OCI-LY1 (cell line): Measurements from ENCODE around the gene DENND1B.

ENCODE experiments used
- CTCF ChIP-seq: fragments of 200-600 bp; sonication (generic), shearing (Covaris generic); IDR thresholded peaks from 2 replicates; pipeline ENCODE4 v1.5.1; 2017; ENCODE audit warnings: mild to moderate bottlenecking, antibody characterized with exemption, low read length, moderate library complexity, mixed read lengths
- EZH2 ChIP-seq: fragments of 200-600 bp; sonication (generic), shearing (Covaris generic); IDR thresholded peaks from 2 replicates; pipeline ENCODE4 v1.8.0; 2017; ENCODE audit warnings: borderline replicate concordance, mixed run types, mild to moderate bottlenecking, antibody characterized with exemption, low read length, moderate library complexity, mixed read lengths

- no peak for TF ChIP-seq CTCF
- TF ChIP-seq EZH2, result no peak
These were observed 294.8 kb downstream of the DENND1B start for GRCh38 chr1:197480446-197480845.
